Adipocyte (in vitro differentiated cells): Measurements from ENCODE around the gene SETD1B.

Experiments used
- DNase-seq: peaks from one replicate; pipeline ENCODE4 v3.0.0-alpha.2; 2015; ENCODE audit warnings: low read depth
- H3K27me3 ChIP-seq: replicated peaks from 2 replicates; pipeline ENCODE4 v1.7.0; 2013; ENCODE audit warnings: mild to moderate bottlenecking, low read length, moderate library complexity; ENCODE audit not compliant: control insufficient read depth, insufficient read depth
- H3K36me3 ChIP-seq: 2 replicates; pipeline ENCODE4 v1.7.0; 2013; ENCODE audit warnings: low read length, mild to moderate bottlenecking, moderate library complexity; ENCODE audit not compliant: control insufficient read depth, insufficient read depth, severe bottlenecking
- H3K4me1 ChIP-seq: 2 replicates; pipeline ENCODE4 v1.7.0; 2013; ENCODE audit warnings: mild to moderate bottlenecking, low read length, moderate library complexity; ENCODE audit not compliant: control insufficient read depth, insufficient read depth
- H3K4me3 ChIP-seq: 2 replicates; pipeline ENCODE4 v1.7.0; 2013; ENCODE audit warnings: mild to moderate bottlenecking, low read length, moderate library complexity
- H3K9ac ChIP-seq: 2 replicates; pipeline ENCODE4 v1.7.0; 2013; ENCODE audit warnings: mild to moderate bottlenecking, low read length, moderate library complexity
- H3K9me3 ChIP-seq: 2 replicates; pipeline ENCODE4 v1.7.0; 2013; ENCODE audit warnings: mild to moderate bottlenecking, low read length, moderate library complexity; ENCODE audit not compliant: control insufficient read depth

The SETD1B gene

GRCh38 chr12:121770388-121770787, 33.4 kb upstream of the SETD1B start:
- H3K9me3 ChIP-seq: no peaks in the 10 kb centered on the region
- H3K4me1 ChIP-seq: peaks cover 39% of the 10 kb centered on the region
- H3K36me3 ChIP-seq: no peaks in the 10 kb centered on the region
- H3K4me3 ChIP-seq: no peak overlapping the region
- no peaks in the 10 kb centered on the region for H3K27me3 ChIP-seq
- no peak for DNase-seq
- no peak overlapping the region for H3K9ac ChIP-seq

GRCh38 chr12:121770813-121771625, 32.8 kb upstream of the SETD1B start:
- Histone ChIP-seq H3K9me3 (no peaks in the 10 kb centered on the region), H3K36me3 (no peaks in the 10 kb centered on the region), H3K4me3 (no peak overlapping the region), H3K9ac (no peak overlapping the region), H3K4me1 (peaks cover 33% of the 10 kb centered on the region), H3K27me3 (no peaks in the 10 kb centered on the region)
- DNase-seq: no peak

GRCh38 chr12:121773011-121773777, 30.6 kb upstream of the SETD1B start:
- Histone ChIP-seq H3K27me3 (no peaks in the 10 kb centered on the region), H3K4me1 (peaks cover 13% of the 10 kb centered on the region), H3K9ac (no peak overlapping the region), H3K36me3 (no peaks in the 10 kb centered on the region), H3K4me3 (no peak overlapping the region), H3K9me3 (no peaks in the 10 kb centered on the region)
- peak; percentile 76 for DNase-seq

- Histone ChIP-seq H3K4me3 (no peak overlapping the region), H3K36me3 (no peaks in the 10 kb centered on the region), H3K9me3 (no peaks in the 10 kb centered on the region), H3K4me1 (peaks cover 8% of the 10 kb centered on the region), H3K27me3 (no peaks in the 10 kb centered on the region), H3K9ac (no peak overlapping the region)
- DNase-seq: no peak
These were observed 28.8 kb upstream of the SETD1B start for GRCh38 chr12:121774968-121775474.

- no peak for DNase-seq
- Histone ChIP-seq H3K27me3 (no peaks in the 10 kb centered on the region), H3K4me3 (no peak overlapping the region), H3K4me1 (peaks cover 8% of the 10 kb centered on the region), H3K9me3 (no peaks in the 10 kb centered on the region), H3K36me3 (no peaks in the 10 kb centered on the region), H3K9ac (no peak overlapping the region)
These were observed 28.3 kb upstream of the SETD1B start for GRCh38 chr12:121775501-121775900.

- no peaks in the 10 kb centered on the region for H3K9me3 ChIP-seq
- no peaks in the 10 kb centered on the region for H3K27me3 ChIP-seq
- no peak overlapping the region for H3K9ac ChIP-seq
- H3K36me3 ChIP-seq: no peaks in the 10 kb centered on the region
- H3K4me1 ChIP-seq: peaks cover 6% of the 10 kb centered on the region
- peak; percentile 90 for DNase-seq
- H3K4me3 ChIP-seq: no peak overlapping the region
These were observed 27.4 kb upstream of the SETD1B start for GRCh38 chr12:121776190-121777098.

GRCh38 chr12:121778567-121779421, 25.0 kb upstream of the SETD1B start:
- DNase-seq: no peak
- Histone ChIP-seq H3K4me1 (peaks cover 14% of the 10 kb centered on the region), H3K9ac (no peak overlapping the region), H3K4me3 (no peak overlapping the region), H3K36me3 (no peaks in the 10 kb centered on the region), H3K9me3 (no peaks in the 10 kb centered on the region), H3K27me3 (no peaks in the 10 kb centered on the region)

GRCh38 chr12:121779422-121779895, 24.4 kb upstream of the SETD1B start:
- H3K4me1 ChIP-seq: peaks cover 19% of the 10 kb centered on the region
- no peak for DNase-seq
- no peaks in the 10 kb centered on the region for H3K36me3 ChIP-seq
- H3K9me3 ChIP-seq: no peaks in the 10 kb centered on the region
- H3K4me3 ChIP-seq: no peak overlapping the region
- H3K27me3 ChIP-seq: no peaks in the 10 kb centered on the region
- no peak overlapping the region for H3K9ac ChIP-seq

- Histone ChIP-seq H3K9me3 (no peaks in the 10 kb centered on the region), H3K27me3 (no peaks in the 10 kb centered on the region), H3K9ac (no peak overlapping the region), H3K36me3 (no peaks in the 10 kb centered on the region), H3K4me1 (peaks cover 26% of the 10 kb centered on the region), H3K4me3 (no peak overlapping the region)
- DNase-seq: no peak
These were observed 23.4 kb upstream of the SETD1B start for GRCh38 chr12:121780429-121780828.

- no peak for DNase-seq
- peak overlapping the region; percentile 54 for H3K9ac ChIP-seq
- H3K9me3 ChIP-seq: no peaks in the 10 kb centered on the region
- H3K27me3 ChIP-seq: no peaks in the 10 kb centered on the region
- no peaks in the 10 kb centered on the region for H3K36me3 ChIP-seq
- peaks cover 32% of the 10 kb centered on the region for H3K4me1 ChIP-seq
- H3K4me3 ChIP-seq: peak overlapping the region; percentile 41
These were observed 22.3 kb upstream of the SETD1B start for GRCh38 chr12:121781484-121781997.
